Neuron (in vitro differentiated cells): ENCODE results near the gene WTAP.
"Not testable (repeated sequence)": the region's sequence is repeated elsewhere in the genome, so short reads cannot be mapped to it uniquely, and the experiment has no call there.

Experiments used
- H2AFZ ChIP-seq: one replicate; pipeline ENCODE4 v1.6.1; 2013; ENCODE audit warnings: low read depth, mild to moderate bottlenecking, inconsistent platforms, low read length, moderate library complexity
- H3K27me3 ChIP-seq: one replicate; pipeline ENCODE4 v1.6.1; 2013; ENCODE audit warnings: low read length; ENCODE audit not compliant: insufficient read depth
- H3K36me3 ChIP-seq: one replicate; pipeline ENCODE4 v1.6.1; 2013; ENCODE audit warnings: low read length; ENCODE audit not compliant: insufficient read depth
- H3K4me1 ChIP-seq: one replicate; pipeline ENCODE4 v1.6.1; 2013; ENCODE audit warnings: low read length; ENCODE audit not compliant: insufficient read depth
- H3K4me3 ChIP-seq: 2 replicates; pipeline ENCODE4 v1.5.1; 2013; ENCODE audit warnings: mild to moderate bottlenecking, low read length, moderate library complexity
- H3K9me3 ChIP-seq: one replicate; pipeline ENCODE4 v1.6.1; 2013; ENCODE audit warnings: low read length

The WTAP gene

DNA sequence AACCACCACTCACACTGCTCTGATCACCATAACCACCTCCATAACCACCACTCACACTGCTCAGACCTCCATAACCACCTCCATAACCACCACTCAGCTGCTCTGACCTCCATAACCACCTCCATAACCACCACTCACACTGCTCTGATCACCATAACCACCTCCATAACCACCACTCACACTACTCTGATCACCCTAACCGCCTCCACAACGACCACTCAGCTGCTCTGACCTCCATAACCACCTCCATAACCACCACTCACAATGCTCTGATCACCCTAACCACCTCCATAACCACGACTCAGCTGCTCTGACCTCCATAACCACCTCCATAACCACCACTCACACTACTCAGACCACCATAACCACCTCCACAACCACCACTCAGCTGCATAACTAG is 14.9 kb upstream of the WTAP start:
- not testable (repeated sequence) for H3K27me3 ChIP-seq, H3K36me3 ChIP-seq, H3K9me3 ChIP-seq, H2AFZ ChIP-seq, H3K4me1 ChIP-seq, H3K4me3 ChIP-seq

DNA sequence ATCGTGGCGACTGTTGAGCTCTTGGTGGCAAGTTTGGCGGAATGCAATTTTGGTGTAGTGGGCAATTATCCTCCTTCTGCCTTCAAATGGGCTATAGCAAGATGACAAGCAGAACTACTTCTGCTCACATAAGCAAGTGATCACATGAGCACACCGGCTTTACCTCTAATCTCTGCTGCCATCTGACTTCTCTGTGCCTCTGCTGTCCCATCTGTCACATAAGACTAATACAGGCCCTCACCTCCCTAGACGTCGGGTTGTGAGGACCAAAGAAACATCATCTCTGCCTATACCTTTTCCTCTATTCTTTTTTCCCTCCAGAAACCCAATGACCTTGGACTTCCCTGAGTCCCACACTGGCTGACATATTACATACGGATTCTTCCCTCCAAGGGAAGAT is 13.3 kb upstream of the WTAP start:
- no peaks in the 10 kb centered on the region for H3K36me3 ChIP-seq
- no peaks in the 10 kb centered on the region for H3K9me3 ChIP-seq
- H3K4me3 ChIP-seq: no peak overlapping the region
- H3K27me3 ChIP-seq: no peaks in the 10 kb centered on the region
- H3K4me1 ChIP-seq: no peaks in the 10 kb centered on the region
- H2AFZ ChIP-seq: no peak overlapping the region

DNA sequence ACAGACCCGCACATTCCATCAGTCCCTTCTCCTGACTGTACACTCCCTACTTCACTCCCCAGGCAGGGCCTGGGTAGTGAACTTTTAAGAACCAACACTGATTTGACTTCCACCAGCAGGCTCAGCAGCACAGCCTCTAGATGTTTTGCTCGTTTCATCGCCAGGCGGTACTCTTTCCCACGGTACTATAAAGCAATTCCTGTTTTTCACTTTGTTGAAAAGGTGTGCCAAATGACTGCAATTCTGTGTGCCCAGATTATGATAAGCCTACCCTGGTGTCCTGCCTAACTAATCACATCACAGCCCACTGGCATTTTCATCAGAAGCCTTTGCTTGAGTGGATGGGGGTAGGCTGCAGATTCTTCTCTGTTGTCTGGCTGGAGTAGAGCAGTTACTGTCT is 12.9 kb upstream of the WTAP start:
- Histone ChIP-seq H3K4me1 (no peaks in the 10 kb centered on the region), H2AFZ (no peak overlapping the region), H3K4me3 (no peak overlapping the region), H3K36me3 (no peaks in the 10 kb centered on the region), H3K9me3 (no peaks in the 10 kb centered on the region), H3K27me3 (no peaks in the 10 kb centered on the region)

DNA sequence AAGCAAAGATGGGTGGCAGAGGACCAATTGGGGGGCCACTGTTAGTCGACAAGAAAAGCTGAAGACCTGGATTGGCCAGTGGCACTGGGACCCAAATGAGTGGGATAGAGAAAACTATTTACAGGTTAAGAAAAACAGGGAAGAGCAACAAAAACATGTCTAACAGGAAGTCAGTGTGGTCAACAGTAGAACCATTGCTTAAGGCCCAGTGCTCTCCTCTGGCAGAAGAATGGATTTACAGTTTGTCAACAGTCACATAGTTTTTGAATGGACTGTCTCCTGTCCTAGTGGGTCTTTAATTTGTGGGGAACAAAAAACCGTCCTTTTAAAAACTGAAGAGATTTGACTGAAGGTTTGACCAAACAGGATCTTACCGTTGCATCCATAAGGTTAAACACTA is 12.1 kb upstream of the WTAP start:
- Histone ChIP-seq H3K9me3 (no peaks in the 10 kb centered on the region), H3K4me1 (no peaks in the 10 kb centered on the region), H3K4me3 (no peak overlapping the region), H3K36me3 (no peaks in the 10 kb centered on the region), H3K27me3 (no peaks in the 10 kb centered on the region), H2AFZ (no peak overlapping the region)

DNA sequence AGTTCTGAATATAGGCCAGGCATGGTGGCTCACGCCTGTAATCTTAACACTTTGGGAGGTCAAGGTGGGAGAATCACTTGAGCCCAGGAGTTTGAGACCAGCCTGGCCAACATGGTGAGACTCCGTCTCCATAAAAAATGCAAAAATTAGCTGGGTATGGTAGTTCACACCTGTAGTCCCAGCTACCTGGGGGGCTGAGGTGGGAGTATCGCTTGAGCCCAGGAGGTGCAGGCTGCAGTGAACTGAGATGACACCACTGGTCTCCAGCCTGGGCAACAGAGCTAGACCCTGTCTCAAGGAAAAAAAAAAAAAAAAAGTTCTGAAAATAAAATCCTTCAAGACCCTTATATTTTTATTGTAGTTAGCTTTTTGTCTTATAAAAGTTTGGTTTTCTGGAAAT is 11.7 kb upstream of the WTAP start:
- Histone ChIP-seq H3K4me3 (no peak overlapping the region), H2AFZ (no peak overlapping the region), H3K36me3 (no peaks in the 10 kb centered on the region), H3K4me1 (no peaks in the 10 kb centered on the region), H3K9me3 (no peaks in the 10 kb centered on the region), H3K27me3 (no peaks in the 10 kb centered on the region)

DNA sequence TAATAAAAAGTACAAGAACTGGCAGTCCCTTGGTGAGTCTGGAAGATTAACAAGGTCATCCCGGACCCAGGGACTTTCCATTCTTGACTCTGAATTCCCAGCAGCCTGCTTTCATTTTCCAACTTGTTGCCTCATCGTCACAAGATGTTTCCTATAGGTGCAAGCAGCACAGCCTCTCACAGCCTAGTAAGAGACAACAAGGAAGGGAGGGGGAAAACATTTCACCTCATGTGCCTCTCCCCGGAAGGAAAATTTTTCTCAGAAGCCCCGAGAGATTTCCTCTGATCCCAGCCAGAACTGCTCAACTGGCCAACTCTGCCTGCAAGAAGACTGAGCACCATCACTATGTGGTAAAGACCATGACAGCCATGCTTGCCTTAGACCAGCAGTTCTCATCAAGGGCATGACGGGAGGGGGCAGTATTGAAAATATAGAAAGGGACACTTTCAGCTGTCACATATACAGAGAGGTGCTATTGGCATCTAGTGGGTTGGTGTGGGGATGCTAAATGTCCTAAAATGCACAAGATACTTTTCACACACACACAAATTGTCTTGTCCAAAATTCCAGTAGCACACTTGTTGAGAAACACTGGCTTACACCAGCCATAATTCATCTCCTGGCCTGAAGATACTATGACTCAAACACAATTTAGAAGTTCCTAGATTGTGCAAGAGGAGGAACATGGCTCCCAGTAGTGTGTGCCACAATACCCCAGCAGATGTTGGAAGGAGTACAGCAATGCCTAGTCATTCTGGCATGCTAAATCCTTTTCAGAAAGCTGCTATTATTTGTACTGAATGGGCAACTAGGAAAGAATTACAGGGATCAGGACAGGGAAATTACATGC is 10.8 kb upstream of the WTAP start:
- no peak overlapping the region for H2AFZ ChIP-seq
- H3K4me1 ChIP-seq: no peaks in the 10 kb centered on the region
- H3K9me3 ChIP-seq: no peaks in the 10 kb centered on the region
- no peaks in the 10 kb centered on the region for H3K27me3 ChIP-seq
- no peaks in the 10 kb centered on the region for H3K36me3 ChIP-seq
- no peak overlapping the region for H3K4me3 ChIP-seq

DNA sequence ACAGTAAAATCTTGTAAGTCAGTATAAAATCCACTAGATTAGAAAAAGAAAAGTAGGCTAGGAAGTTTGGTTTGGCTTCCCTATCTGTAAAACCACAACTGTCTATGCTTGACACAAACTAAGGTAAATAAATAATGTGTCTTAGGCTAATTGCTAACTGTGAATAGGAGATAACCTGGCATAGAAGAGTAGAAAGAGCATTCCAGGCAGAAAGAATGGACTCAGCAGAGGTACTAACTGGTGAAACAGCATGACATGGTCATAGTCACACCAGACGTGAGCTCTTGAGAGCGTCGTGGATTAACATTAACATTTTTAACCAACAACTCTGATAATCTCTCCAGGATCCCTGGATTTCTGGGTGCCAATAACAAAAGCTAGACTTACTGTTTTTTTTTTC is 8.7 kb upstream of the WTAP start:
- Histone ChIP-seq H2AFZ (no peak overlapping the region), H3K4me3 (no peak overlapping the region), H3K4me1 (no peaks in the 10 kb centered on the region), H3K27me3 (no peaks in the 10 kb centered on the region), H3K36me3 (peaks cover 3% of the 10 kb centered on the region), H3K9me3 (no peaks in the 10 kb centered on the region)

DNA sequence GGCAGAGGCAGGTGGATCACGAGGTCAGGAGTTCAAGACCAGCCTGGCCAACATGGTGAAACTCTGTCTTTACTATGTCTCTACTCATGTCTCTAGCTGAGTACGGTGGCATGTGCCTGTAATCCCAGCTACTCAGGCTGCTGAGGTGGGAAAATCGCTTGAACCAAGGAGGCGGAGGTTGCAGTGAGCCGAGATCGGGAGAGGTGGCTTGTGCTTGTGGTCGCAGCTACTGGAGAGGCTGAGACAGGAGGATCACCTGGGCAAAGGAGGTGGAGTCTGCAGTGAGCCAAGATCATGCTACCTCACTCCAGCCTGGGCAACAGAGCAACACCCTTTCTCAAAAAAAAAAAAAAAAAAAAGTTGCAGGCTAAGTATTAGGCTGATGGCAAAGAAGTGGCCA is 8.0 kb upstream of the WTAP start:
- no peak overlapping the region for H3K4me3 ChIP-seq
- H3K9me3 ChIP-seq: no peaks in the 10 kb centered on the region
- peaks cover 6% of the 10 kb centered on the region for H3K36me3 ChIP-seq
- H3K27me3 ChIP-seq: no peaks in the 10 kb centered on the region
- H2AFZ ChIP-seq: no peak overlapping the region
- H3K4me1 ChIP-seq: no peaks in the 10 kb centered on the region

DNA sequence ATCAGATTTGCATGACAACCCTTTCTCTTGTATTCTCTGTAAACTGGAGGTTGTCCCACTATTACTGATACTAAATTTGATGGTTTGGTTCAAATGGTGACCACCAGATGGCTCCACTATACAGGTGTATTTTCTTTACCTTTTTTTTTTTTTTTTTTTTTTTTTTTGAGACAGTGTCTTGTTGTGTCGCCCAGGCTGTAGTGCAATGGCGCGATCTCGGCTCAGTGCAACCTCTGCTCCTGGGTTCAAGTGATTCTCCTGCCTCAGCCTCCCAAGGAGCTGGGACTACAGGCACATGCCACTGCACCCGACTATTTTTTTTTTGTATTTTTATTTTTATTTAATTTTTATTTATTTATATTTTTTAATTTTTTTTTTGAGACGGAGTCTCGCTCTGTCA is 6.6 kb upstream of the WTAP start:
- Histone ChIP-seq H3K4me1 (peaks cover under 1% of the 10 kb centered on the region), H2AFZ (no peak overlapping the region), H3K36me3 (peaks cover 9% of the 10 kb centered on the region), H3K9me3 (no peaks in the 10 kb centered on the region), H3K27me3 (no peaks in the 10 kb centered on the region), H3K4me3 (no peak overlapping the region)

DNA sequence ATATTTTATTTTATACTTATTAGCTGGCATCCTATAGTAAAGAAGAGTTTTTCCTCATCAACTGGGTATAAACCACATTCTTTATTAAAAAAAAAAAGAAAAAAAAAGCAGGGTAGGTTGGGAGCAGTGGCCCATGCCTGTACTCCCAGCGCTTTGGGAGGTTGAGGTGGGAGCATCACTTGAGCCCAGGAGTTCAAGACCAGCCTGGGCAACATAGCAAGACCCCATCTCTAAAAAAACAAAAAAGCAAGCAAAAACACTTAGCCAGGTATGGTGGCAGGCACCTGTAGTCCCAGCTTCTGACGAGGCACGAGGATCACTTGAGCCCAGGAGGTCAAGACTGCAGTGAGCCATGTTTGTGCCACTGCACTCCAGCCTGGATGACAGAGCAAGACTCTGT is 5.3 kb upstream of the WTAP start:
- not testable (repeated sequence) for H3K9me3 ChIP-seq, H3K27me3 ChIP-seq, H3K4me3 ChIP-seq, H3K4me1 ChIP-seq, H3K36me3 ChIP-seq, H2AFZ ChIP-seq

DNA sequence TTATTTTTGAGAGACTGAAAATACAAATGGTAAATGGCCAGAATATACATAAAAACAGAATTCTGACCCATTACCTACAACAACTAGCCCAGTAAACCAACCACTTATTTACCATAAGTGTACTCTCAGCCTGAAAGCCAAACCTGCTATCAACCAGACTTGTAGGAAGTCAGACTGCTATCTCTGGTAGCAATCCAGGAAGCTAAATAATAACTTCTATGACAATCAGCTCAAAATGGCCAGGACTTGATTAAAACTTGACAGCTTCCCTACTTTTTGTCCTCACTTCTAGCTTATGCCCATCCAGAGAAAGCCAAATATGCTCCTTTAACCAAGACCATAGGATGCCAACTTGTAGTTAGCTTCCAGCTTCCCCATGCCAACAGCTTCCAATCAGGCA is 4.7 kb upstream of the WTAP start:
- H2AFZ ChIP-seq: no peak overlapping the region
- H3K9me3 ChIP-seq: no peaks in the 10 kb centered on the region
- peaks cover 5% of the 10 kb centered on the region for H3K4me1 ChIP-seq
- peaks cover 9% of the 10 kb centered on the region for H3K36me3 ChIP-seq
- no peak overlapping the region for H3K4me3 ChIP-seq
- no peaks in the 10 kb centered on the region for H3K27me3 ChIP-seq

DNA sequence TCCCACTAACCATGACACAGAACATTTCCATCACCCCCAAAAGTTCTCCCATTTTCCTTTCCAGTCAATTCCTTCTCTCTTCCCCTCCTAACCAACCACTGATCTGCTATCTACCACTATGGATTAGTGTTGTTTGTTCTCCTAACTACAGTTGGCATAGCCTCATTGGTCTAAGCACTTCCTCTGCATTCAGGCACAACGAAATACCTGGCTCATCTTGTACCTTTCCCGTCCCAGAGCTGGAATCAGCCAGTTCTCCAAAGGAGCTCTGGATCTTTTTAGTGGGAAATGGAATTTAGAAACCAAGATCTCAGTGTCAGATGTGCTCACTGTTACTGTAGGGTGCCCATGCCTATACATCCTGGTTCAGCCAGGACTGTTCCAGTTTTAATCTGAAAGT is 4.0 kb upstream of the WTAP start:
- peaks cover 9% of the 10 kb centered on the region for H3K36me3 ChIP-seq
- no peak overlapping the region for H3K4me3 ChIP-seq
- no peak overlapping the region for H2AFZ ChIP-seq
- H3K27me3 ChIP-seq: no peaks in the 10 kb centered on the region
- peaks cover 5% of the 10 kb centered on the region for H3K4me1 ChIP-seq
- H3K9me3 ChIP-seq: no peaks in the 10 kb centered on the region

DNA sequence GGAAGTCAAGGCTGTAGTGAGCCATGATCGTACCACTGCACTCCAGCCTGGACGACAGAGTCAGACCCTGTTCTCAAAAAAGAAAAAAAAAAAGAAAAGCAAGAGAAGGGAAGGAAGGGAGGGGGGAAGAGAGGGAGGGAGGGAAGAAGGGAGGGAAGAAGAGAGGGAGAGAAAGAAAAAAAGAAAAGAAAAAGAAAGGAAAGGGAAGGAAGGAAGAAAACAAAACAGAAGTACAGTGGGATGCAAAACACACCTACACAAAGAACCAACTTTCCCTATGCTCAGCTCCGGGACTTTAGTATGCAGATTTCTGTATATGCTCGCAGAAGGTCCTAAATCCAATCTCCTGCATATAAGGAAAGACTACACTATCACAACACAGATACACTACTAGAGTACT is 2.5 kb upstream of the WTAP start:
- peaks cover 9% of the 10 kb centered on the region for H3K36me3 ChIP-seq
- H2AFZ ChIP-seq: no peak overlapping the region
- no peak overlapping the region for H3K4me3 ChIP-seq
- H3K9me3 ChIP-seq: no peaks in the 10 kb centered on the region
- H3K4me1 ChIP-seq: peaks cover 12% of the 10 kb centered on the region
- H3K27me3 ChIP-seq: no peaks in the 10 kb centered on the region

DNA sequence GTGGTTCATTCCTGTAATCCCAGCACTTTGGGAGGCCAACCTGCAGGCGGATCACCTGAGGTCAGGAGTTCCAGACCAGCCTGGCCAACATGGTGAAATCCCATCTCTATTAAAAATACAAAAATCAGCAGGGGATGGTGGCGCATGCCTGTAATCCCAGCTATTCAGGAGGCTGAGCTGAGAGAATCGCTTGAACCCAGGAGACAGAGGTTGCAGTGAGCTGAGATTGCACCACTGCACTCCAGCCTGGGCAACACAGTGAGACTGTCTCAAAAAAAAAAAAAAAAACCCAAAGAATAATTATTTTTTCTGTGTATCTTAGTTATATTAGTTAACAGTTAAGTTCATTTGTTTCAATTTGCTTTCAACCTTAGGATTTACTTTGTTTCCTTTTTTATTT is 2.1 kb upstream of the WTAP start:
- peaks cover 16% of the 10 kb centered on the region for H3K4me1 ChIP-seq
- H2AFZ ChIP-seq, H3K36me3 ChIP-seq, H3K27me3 ChIP-seq, H3K9me3 ChIP-seq, H3K4me3 ChIP-seq: not testable (repeated sequence)
